Glutamatergic neuron (in vitro differentiated cells): Measurements from ENCODE around the gene VKORC1. TPM values are rescaled to one million over a fixed set of nuclear protein-coding genes. Genes with fewer than 3 reads are reported as not detected.

Source experiments
- DNase-seq: peaks from one replicate; pipeline ENCODE4 v3.0.0; 2022
- H3K27ac Mint-ChIP-seq: one replicate; pipeline ENCODE4 v1.8.0; 2020; ENCODE audit warnings: mild to moderate bottlenecking, mixed read lengths, inconsistent platforms; ENCODE audit not compliant: unreplicated experiment
- H3K27me3 Mint-ChIP-seq: one replicate; pipeline ENCODE4 v1.8.0; 2020; ENCODE audit warnings: mild to moderate bottlenecking, moderate library complexity, mixed read lengths, inconsistent platforms; ENCODE audit not compliant: unreplicated experiment
- H3K36me3 Mint-ChIP-seq: one replicate; pipeline ENCODE4 v1.8.0; 2020; ENCODE audit warnings: mild to moderate bottlenecking, mixed read lengths, inconsistent platforms; ENCODE audit not compliant: unreplicated experiment
- H3K4me1 Mint-ChIP-seq: one replicate; pipeline ENCODE4 v1.8.0; 2020; ENCODE audit warnings: mild to moderate bottlenecking, low read depth, mixed read lengths, inconsistent platforms; ENCODE audit not compliant: unreplicated experiment
- H3K4me3 Mint-ChIP-seq: one replicate; pipeline ENCODE4 v1.8.0; 2020; ENCODE audit warnings: mild to moderate bottlenecking, mixed read lengths, inconsistent platforms; ENCODE audit not compliant: unreplicated experiment
- H3K9me3 Mint-ChIP-seq: one replicate; pipeline ENCODE4 v1.8.0; 2020; ENCODE audit warnings: mild to moderate bottlenecking, moderate library complexity, mixed read lengths, inconsistent platforms; ENCODE audit not compliant: unreplicated experiment
- CTCF ChIP-seq: fragments of 200-600 bp; sonication (generic); IDR thresholded peaks from one replicate; pipeline ENCODE4 v1.5.0; 2021; ENCODE audit not compliant: partially characterized antibody, unreplicated experiment
- total RNA-seq: library from RNA; stranded (reverse); fragmentation: NEBNext Ultra II Directional; extraction: Animal tissue kit (Norgen Biotek cat#: 25700); gene quantifications from one replicate; pipeline ENCODE4 v1.2.1, GENCODE V29; 2021; ENCODE audit not compliant: unreplicated experiment

Gene VKORC1
- total RNA-seq, 1 donor from 2014 or later = 152 TPM

GRCh38 chr16:31083981-31084380 lies 10.6 kb downstream of the VKORC1 start:
- Mint-ChIP-seq H3K4me1 (peaks cover 12% of the 10 kb centered on the region), H3K9me3 (peaks cover 9% of the 10 kb centered on the region), H3K27me3 (peaks cover 7% of the 10 kb centered on the region), H3K27ac (no peak overlapping the region), H3K36me3 (no peaks in the 10 kb centered on the region), H3K4me3 (no peak overlapping the region)
- no peak for DNase-seq
- no peak for TF ChIP-seq CTCF

GRCh38 chr16:31083556-31083955 lies 11.0 kb downstream of the VKORC1 start:
- peaks cover 12% of the 10 kb centered on the region for H3K9me3 Mint-ChIP-seq
- H3K4me1 Mint-ChIP-seq = peaks cover 12% of the 10 kb centered on the region
- TF ChIP-seq CTCF = no peak
- H3K27ac Mint-ChIP-seq = no peak overlapping the region
- DNase-seq = no peak
- no peak overlapping the region for H3K4me3 Mint-ChIP-seq
- no peaks in the 10 kb centered on the region for H3K36me3 Mint-ChIP-seq
- H3K27me3 Mint-ChIP-seq = peaks cover 7% of the 10 kb centered on the region

- TF ChIP-seq CTCF = no peak
- H3K9me3 Mint-ChIP-seq = peaks cover 12% of the 10 kb centered on the region
- H3K4me1 Mint-ChIP-seq = peaks cover 12% of the 10 kb centered on the region
- no peak for DNase-seq
- no peak overlapping the region for H3K27ac Mint-ChIP-seq
- no peaks in the 10 kb centered on the region for H3K36me3 Mint-ChIP-seq
- no peak overlapping the region for H3K4me3 Mint-ChIP-seq
- H3K27me3 Mint-ChIP-seq = peaks cover 7% of the 10 kb centered on the region
Observed at GRCh38 chr16:31083081-31083480, 11.5 kb downstream of the VKORC1 start.

- H3K36me3 Mint-ChIP-seq = no peaks in the 10 kb centered on the region
- TF ChIP-seq CTCF = no peak
- peaks cover 12% of the 10 kb centered on the region for H3K4me1 Mint-ChIP-seq
- H3K9me3 Mint-ChIP-seq = peaks cover 12% of the 10 kb centered on the region
- H3K27me3 Mint-ChIP-seq = peaks cover 7% of the 10 kb centered on the region
- no peak for DNase-seq
- peak overlapping the region; percentile 45 for H3K4me3 Mint-ChIP-seq
- no peak overlapping the region for H3K27ac Mint-ChIP-seq
Observed at GRCh38 chr16:31082368-31083045, 12.1 kb downstream of the VKORC1 start.

- Mint-ChIP-seq H3K36me3 (no peaks in the 10 kb centered on the region), H3K4me1 (peaks cover 10% of the 10 kb centered on the region), H3K27me3 (peaks cover 7% of the 10 kb centered on the region), H3K27ac (no peak overlapping the region), H3K4me3 (peak overlapping the region; percentile 45), H3K9me3 (peaks cover 12% of the 10 kb centered on the region)
- TF ChIP-seq CTCF = no peak
- DNase-seq = no peak
Observed at GRCh38 chr16:31081428-31082351, 12.9 kb downstream of the VKORC1 start.
